Spinal cord (tissue), 10 donors: ENCODE results near the gene DNAH8. TPM values are rescaled to one million over a fixed set of nuclear protein-coding genes. Genes with fewer than 3 reads are reported as not detected.
"Not testable (repeated sequence)": the region's sequence is repeated elsewhere in the genome, so short reads cannot be mapped to it uniquely, and the experiment has no call there.

Experiments used
- DNase-seq, 6 donors: peaks; one replicate each; pipeline versions ENCODE4 v3.0.0 to v3.0.0-alpha.2; 2013 to 2015; ENCODE audit warnings: low spot score in 6 of 6, low read depth in 4 of 6
- H3K27ac ChIP-seq: one replicate; pipeline ENCODE4 v1.5.1; 2013; ENCODE audit warnings: low read depth, low read length, control low read depth
- H3K27me3 ChIP-seq: one replicate; pipeline ENCODE4 v1.6.1; 2013; ENCODE audit warnings: low read length; ENCODE audit not compliant: control insufficient read depth, insufficient read depth
- H3K36me3 ChIP-seq: one replicate; pipeline ENCODE4 v1.6.1; 2013; ENCODE audit warnings: low read length; ENCODE audit not compliant: control insufficient read depth, insufficient read depth
- H3K4me1 ChIP-seq: one replicate; pipeline ENCODE4 v1.6.1; 2013; ENCODE audit warnings: low read length; ENCODE audit not compliant: control insufficient read depth, insufficient read depth
- H3K4me3 ChIP-seq: one replicate; pipeline ENCODE4 v1.5.1; 2013; ENCODE audit warnings: low read depth, low read length, control low read depth
- H3K9me3 ChIP-seq: one replicate; pipeline ENCODE4 v1.6.1; 2013; ENCODE audit warnings: low read length; ENCODE audit not compliant: control insufficient read depth, insufficient read depth
- WGBS: methylation state at CpG from one replicate; pipeline ENCODE4 v1.1.5; 2013; ENCODE audit warnings: missing lambda C conversion rate; ENCODE audit not compliant: insufficient coverage; 5-methylcytosine and 5-hydroxymethylcytosine counted together
- polyA plus RNA-seq, 2 donors: library from polyadenylated mRNA; unstranded; fragments of 120-200 nt; gene quantifications; one replicate each; pipeline ENCODE4 v1.2.1, GENCODE V29; 2013; ENCODE audit not compliant: insufficient read length in 2 of 2
- total RNA-seq, 2 donors: library from RNA; depleted of rRNA in 1 of 2; stranded (reverse); fragments of 120-200 nt in 1 of 2; fragments of >200 nt in 1 of 2; gene quantifications; one replicate each; pipeline versions ENCODE4 v1.2.3 to v1.2.4, GENCODE V29; 2013 to 2014
- donor health status: healthy.

The DNAH8 gene
- total and polyA plus RNA-seq, 4 donors = 0.03 to 0.17 (median 0.08) TPM

DNA sequence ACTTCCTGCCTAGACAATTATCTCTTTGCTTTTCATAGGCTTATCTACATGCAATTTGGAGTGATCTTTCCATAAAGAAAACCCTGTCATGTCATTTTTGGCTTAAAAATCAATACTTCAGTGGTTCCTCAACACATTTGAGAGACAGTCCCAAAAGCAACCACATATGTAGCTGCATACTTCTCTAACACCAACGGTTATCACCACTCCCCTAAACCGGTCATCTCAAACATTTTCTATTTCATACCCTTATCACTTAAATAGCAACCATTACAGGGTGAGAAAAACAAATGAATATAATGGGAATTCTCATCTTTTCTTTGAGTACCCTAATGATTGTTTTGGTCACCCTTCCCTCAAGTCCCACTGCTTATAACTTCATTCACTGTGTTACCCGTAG lies 17.3 kb upstream of the DNAH8 start:
- H3K4me1 ChIP-seq = peaks cover 12% of the 10 kb centered on the region
- no CpG with 5 or more reads among the region's 3 CpGs for WGBS
- H3K4me3 ChIP-seq = no peak overlapping the region
- no peak overlapping the region for H3K27ac ChIP-seq
- no peaks in the 10 kb centered on the region for H3K9me3 ChIP-seq
- DNase-seq = no peak
- no peaks in the 10 kb centered on the region for H3K27me3 ChIP-seq
- no peaks in the 10 kb centered on the region for H3K36me3 ChIP-seq

DNA sequence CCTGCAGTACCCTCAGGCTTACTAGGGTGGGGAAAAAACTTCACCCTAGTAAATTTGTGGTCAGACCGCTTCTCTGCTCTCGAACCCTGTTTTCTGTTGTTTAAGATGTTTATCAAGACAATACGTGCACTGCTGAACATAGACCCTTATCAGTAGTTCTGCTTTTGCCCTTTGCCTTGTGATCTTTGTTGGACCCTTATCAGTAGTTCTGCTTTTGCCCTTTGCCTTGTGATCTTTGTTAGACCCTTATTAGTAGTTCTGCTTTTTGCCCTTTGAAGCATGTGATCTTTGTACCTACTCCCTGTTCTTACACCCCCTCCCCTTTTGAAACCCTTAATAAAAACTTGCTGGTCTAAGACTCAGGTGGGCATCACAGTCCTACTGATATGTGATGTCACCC lies 15.4 kb upstream of the DNAH8 start:
- no CpG with 5 or more reads among the region's 3 CpGs for WGBS
- H3K4me3 ChIP-seq, DNase-seq, H3K27ac ChIP-seq, H3K9me3 ChIP-seq, H3K27me3 ChIP-seq, H3K36me3 ChIP-seq: not testable (repeated sequence)
- peaks cover 12% of the 10 kb centered on the region for H3K4me1 ChIP-seq

GRCh38 chr6:38701551-38701950 lies 13.6 kb upstream of the DNAH8 start:
- Histone ChIP-seq H3K27ac (no peak overlapping the region), H3K27me3 (no peaks in the 10 kb centered on the region), H3K4me3 (no peak overlapping the region), H3K9me3 (no peaks in the 10 kb centered on the region), H3K4me1 (peaks cover 9% of the 10 kb centered on the region), H3K36me3 (no peaks in the 10 kb centered on the region)
- no peak for DNase-seq
- no CpG with 5 or more reads among the region's 3 CpGs for whole genome bisulfite sequencing

DNA sequence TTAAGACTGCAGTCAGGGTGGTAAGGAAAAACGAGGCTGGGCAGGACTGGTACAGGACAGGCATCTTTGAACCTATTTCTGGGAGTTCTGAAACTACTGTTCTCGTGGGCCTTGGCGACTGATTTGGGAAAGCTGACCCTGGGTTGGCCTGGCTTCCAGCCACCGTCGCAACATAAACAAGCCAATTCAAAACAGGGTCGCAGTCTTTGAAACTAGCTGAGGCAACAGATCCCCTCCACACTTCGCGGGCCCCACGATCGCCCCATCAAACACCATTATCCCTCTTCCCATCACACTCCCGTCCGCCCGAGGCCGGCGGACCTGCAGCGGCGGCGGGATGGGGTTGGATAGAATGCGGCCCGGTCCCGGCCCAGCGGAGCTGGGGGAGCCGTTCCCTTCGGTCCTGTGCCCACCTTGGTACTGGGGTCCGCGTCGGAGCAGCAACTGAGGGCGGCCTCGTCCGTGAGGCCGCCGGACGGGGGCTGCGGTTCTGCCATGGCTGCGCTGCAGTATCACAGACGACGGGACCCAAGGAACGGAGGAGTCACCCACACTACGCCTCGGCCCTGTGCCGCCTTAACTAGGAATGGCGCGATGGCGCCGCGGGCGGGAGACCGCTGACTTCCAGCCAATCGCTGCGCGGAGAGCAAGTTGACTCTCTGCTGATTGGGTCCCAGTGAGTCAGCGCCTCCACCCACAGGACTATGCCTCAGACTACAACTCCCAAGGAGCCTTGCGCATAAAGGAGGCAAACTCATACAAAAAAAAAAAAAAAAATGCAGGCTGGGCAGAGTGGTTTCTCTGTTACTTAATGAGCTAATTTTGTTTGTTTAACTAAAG lies 12.3 kb upstream of the DNAH8 start, which contains the start of gene GLO1:
Gene GLO1, minus strand, starts transcription at position 588 of the 840 bp plus-strand sequence. Its CDS starts 91 bp downstream, at position 497.
- peak; percentile 93 to 99 (median 96) for DNase-seq
- Histone ChIP-seq H3K27me3 (no peaks in the 10 kb centered on the region), H3K36me3 (no peaks in the 10 kb centered on the region), H3K4me1 (peaks cover 9% of the 10 kb centered on the region), H3K9me3 (no peaks in the 10 kb centered on the region), H3K27ac (peak within 1 kb of the TSS; percentile 96), H3K4me3 (peak within 1 kb of the TSS; percentile 89)
- WGBS = under 1% methylated on average over 44 of the region's 53 CpGs

GRCh38 chr6:38703949-38704590 lies 11.0 kb upstream of the DNAH8 start:
- H3K4me1 ChIP-seq = peaks cover 9% of the 10 kb centered on the region
- H3K9me3 ChIP-seq = no peaks in the 10 kb centered on the region
- no peak overlapping the region for H3K27ac ChIP-seq
- H3K27me3 ChIP-seq = no peaks in the 10 kb centered on the region
- 98% methylated on average over 3 of the region's 5 CpGs for WGBS
- H3K4me3 ChIP-seq = no peak overlapping the region
- no peaks in the 10 kb centered on the region for H3K36me3 ChIP-seq
- DNase-seq = peak in 1 of 6 donors; percentile 5

DNA sequence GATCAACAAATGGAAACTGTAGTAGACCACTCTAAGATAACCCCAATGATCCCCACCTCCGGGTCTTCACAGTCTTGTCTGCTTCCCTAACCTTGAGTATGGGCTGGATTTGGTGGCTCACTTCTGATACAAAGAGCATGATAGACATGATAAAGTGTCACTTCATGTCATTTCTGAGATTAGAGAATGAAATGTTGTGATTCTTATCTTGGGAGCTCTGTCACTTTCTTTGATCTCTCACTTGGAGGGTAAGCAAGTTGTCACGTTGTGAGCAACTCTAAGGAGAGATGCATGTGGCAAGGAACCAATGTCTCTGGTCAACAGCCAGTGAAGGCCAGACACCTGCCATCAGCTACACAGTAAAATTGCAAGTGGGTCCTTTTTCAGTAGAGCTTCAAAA lies 9.2 kb upstream of the DNAH8 start:
- no peaks in the 10 kb centered on the region for H3K27me3 ChIP-seq
- WGBS = 57% methylated on average over 1 of the region's 2 CpGs
- H3K27ac ChIP-seq = no peak overlapping the region
- peaks cover 9% of the 10 kb centered on the region for H3K4me1 ChIP-seq
- no peaks in the 10 kb centered on the region for H3K9me3 ChIP-seq
- H3K36me3 ChIP-seq = no peaks in the 10 kb centered on the region
- DNase-seq = no peak
- H3K4me3 ChIP-seq = no peak overlapping the region

- peak in 1 of 6 donors; percentile 4 for DNase-seq
- H3K4me1 ChIP-seq = no peaks in the 10 kb centered on the region
- WGBS = no CpG with 5 or more reads among the region's 2 CpGs
- H3K4me3 ChIP-seq = no peak overlapping the region
- H3K9me3 ChIP-seq = no peaks in the 10 kb centered on the region
- no peaks in the 10 kb centered on the region for H3K36me3 ChIP-seq
- H3K27ac ChIP-seq = no peak overlapping the region
- H3K27me3 ChIP-seq = no peaks in the 10 kb centered on the region
These were observed 6.6 kb upstream of the DNAH8 start for GRCh38 chr6:38708496-38708895.

DNA sequence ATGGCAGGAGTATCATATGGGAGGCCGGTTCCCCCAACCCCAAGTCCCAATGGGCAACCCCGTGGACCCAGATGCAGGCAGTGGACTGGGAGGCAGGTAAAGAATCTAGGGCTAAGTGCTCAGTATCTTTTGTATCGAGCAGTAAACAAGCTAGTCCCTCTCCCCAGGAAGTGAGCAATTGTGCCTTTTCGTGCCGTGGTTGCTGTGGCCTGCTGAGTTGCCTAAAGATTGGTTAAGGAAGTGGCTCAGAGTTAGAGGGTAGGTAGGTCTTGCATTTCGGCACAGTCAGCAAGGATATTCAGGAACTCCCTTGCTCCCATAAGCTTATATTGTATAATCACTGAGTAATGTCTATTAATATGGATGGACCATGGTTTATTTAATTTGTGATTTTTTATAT lies 1.3 kb upstream of the DNAH8 start:
- 34% methylated on average over 3 of the region's 6 CpGs for WGBS
- DNase-seq = no peak
- Histone ChIP-seq H3K36me3 (no peaks in the 10 kb centered on the region), H3K27ac (no peak overlapping the region), H3K4me1 (peaks cover 6% of the 10 kb centered on the region), H3K27me3 (peaks cover 30% of the 10 kb centered on the region), H3K4me3 (no peak overlapping the region), H3K9me3 (no peaks in the 10 kb centered on the region)

DNA sequence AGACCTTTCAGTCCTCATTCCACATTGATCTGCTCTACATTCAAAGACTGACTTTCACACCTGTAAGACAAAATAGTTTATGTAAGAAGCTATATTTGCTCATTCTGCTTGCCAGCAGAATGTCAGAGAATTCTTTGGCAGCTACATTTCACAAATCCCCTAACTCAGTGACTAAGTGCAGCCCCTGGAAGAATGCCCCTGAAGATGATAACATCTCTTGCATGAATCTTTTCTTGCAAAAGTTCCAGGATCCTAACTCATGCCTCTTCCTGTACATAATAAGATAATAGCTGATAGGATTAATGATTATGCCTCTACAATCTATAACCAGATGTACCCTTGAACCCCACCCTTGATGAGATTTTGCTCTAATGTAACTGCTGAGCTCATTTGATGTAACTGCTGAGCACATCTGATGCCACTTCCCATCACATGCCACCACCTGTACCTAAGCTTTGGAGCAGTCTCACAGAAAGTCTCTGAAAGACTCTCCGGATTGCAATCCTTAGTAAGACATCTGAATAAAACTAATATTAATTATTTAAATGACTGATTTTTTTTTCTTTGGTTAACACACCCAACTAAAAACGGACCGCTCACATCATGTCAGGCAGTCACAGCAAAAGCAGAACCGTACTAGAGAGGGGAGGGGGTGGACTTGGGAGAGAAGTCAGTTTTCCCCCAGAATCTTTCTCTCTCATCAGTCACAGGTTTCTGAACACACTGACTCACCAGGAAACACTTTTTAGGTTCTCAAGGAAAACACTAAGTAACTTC lies 684 bp upstream of the DNAH8 start:
- Histone ChIP-seq H3K27ac (no peak overlapping the region), H3K4me3 (peak overlapping the region; percentile 27), H3K4me1 (peaks cover 6% of the 10 kb centered on the region), H3K27me3 (peaks cover 30% of the 10 kb centered on the region), H3K36me3 (no peaks in the 10 kb centered on the region), H3K9me3 (no peaks in the 10 kb centered on the region)
- no CpG with 5 or more reads among the region's 4 CpGs for WGBS
- DNase-seq = peak in 1 of 6 donors; percentile 16
